HG03103 (cell line): ENCODE results near the gene ACSF2.
"Not testable (repeated sequence)": the region's sequence is repeated elsewhere in the genome, so short reads cannot be mapped to it uniquely, and the experiment has no call there.

Experiments used
- ATAC-seq: cut with Tn5 transposase; IDR thresholded peaks from one replicate; pipeline ENCODE4 v1.9.1; 2021; ENCODE audit warnings: low read depth; ENCODE audit not compliant: unreplicated experiment

Gene ACSF2

GRCh38 chr17:50425682-50426471 lies at the start of gene ACSF2:
Gene ACSF2 (plus strand): TSS chr17:50426218. CDS start chr17:50426262, 44 bp downstream.
- no peak for ATAC-seq

- no peak for ATAC-seq
Measured at GRCh38 chr17:50379351-50380132, 46.5 kb upstream of the ACSF2 start.

GRCh38 chr17:50380369-50381259 lies 45.4 kb upstream of the ACSF2 start:
- no peak for ATAC-seq

- no peak for ATAC-seq
Measured at GRCh38 chr17:50381260-50381815, 44.7 kb upstream of the ACSF2 start.

GRCh38 chr17:50381920-50382319 lies 44.1 kb upstream of the ACSF2 start:
- ATAC-seq: no peak

GRCh38 chr17:50382931-50383330 lies 43.1 kb upstream of the ACSF2 start:
- no peak for ATAC-seq

GRCh38 chr17:50386510-50386909 lies 39.5 kb upstream of the ACSF2 start:
- ATAC-seq: no peak

GRCh38 chr17:50388728-50389127 lies 37.3 kb upstream of the ACSF2 start:
- ATAC-seq: no peak

GRCh38 chr17:50389534-50389933 lies 36.5 kb upstream of the ACSF2 start:
- no peak for ATAC-seq

- no peak for ATAC-seq
Measured at GRCh38 chr17:50392621-50393020, 33.4 kb upstream of the ACSF2 start.

GRCh38 chr17:50393700-50394099 lies 32.3 kb upstream of the ACSF2 start:
- no peak for ATAC-seq

GRCh38 chr17:50394711-50395110 lies 31.3 kb upstream of the ACSF2 start:
- ATAC-seq: no peak

- ATAC-seq: no peak
Measured at GRCh38 chr17:50396261-50397110, 29.5 kb upstream of the ACSF2 start.

- ATAC-seq: peak; percentile 96
Measured at GRCh38 chr17:50397111-50397918, 28.7 kb upstream of the ACSF2 start, which contains the start of gene LRRC59. Gene LRRC59 (minus strand): TSS chr17:50397523. CDS start chr17:50397317, 206 bp downstream.

- no peak for ATAC-seq
Measured at GRCh38 chr17:50397919-50398285, 28.1 kb upstream of the ACSF2 start.

GRCh38 chr17:50398672-50399071 lies 27.3 kb upstream of the ACSF2 start:
- ATAC-seq: not testable (repeated sequence)

- not testable (repeated sequence) for ATAC-seq
Measured at GRCh38 chr17:50399591-50399990, 26.4 kb upstream of the ACSF2 start.

GRCh38 chr17:50405351-50405750 lies 20.7 kb upstream of the ACSF2 start:
- ATAC-seq: not testable (repeated sequence)

GRCh38 chr17:50406578-50406977 lies 19.4 kb upstream of the ACSF2 start:
- no peak for ATAC-seq
